OCI-LY7 (cell line): ENCODE data around the gene C1orf56.

Experiments
- CTCF ChIP-seq: fragments of 200-600 bp; sonication (generic); conservative IDR thresholded peaks from 2 replicates; pipeline ENCODE4 v1.5.1; 2014; ENCODE audit warnings: mild to moderate bottlenecking, antibody characterized with exemption, low read length, moderate library complexity, mixed read lengths
- EZH2phosphoT487 ChIP-seq: fragments of 200-600 bp; sonication (generic); IDR thresholded peaks from 2 replicates; pipeline ENCODE4 v1.6.1; 2018; ENCODE audit warnings: low read depth, borderline replicate concordance, mild to moderate bottlenecking, mixed run types, antibody characterized with exemption, low read length, moderate library complexity, mixed read lengths

DNA sequence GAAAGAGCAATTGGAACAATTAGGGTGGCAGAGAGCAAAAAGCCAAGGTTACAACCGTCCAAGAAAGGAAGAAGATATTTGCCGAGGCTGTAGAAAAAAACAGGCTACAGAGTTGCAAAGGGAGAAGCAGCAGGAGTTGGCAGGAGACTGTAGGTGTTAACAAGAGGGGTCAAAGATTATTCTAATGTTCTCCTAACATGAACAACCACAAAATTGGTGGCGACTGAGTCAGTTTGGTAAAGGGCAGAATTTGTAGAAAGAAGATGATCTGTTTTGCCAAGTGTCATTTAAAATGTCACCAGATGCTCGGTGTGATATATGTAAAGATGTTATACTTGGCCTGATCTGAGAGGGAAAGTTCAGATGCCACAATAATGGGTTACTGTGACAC is 39.7 kb upstream of the C1orf56 start:
- no peak for TF ChIP-seq EZH2phosphoT487
- no peak for TF ChIP-seq CTCF
